Neural cell (in vitro differentiated cells): ENCODE measurements around the gene GCDH. TPM values are rescaled to one million over a fixed set of nuclear protein-coding genes. Genes with fewer than 3 reads are reported as not detected.

ENCODE experiments used
- H2AFZ ChIP-seq: fragments of 200-600, 300-800 bp; sonication (generic), shearing (Covaris generic); 2 replicates; pipeline ENCODE4 v1.6.0; 2014; ENCODE audit warnings: low read depth, mild to moderate bottlenecking, antibody characterized with exemption, low read length, moderate library complexity
- H3F3A ChIP-seq: fragments of 200-600 bp; shearing (Covaris generic); 2 replicates; pipeline ENCODE4 v1.6.1; 2016; ENCODE audit warnings: mild to moderate bottlenecking, moderate library complexity, mixed read lengths, antibody characterized with exemption, low read length; ENCODE audit not compliant: insufficient read depth, poor library complexity, severe bottlenecking
- H3K27ac ChIP-seq: fragments of 200-600, 300-800 bp; sonication (generic), shearing (Covaris generic); 2 replicates; pipeline ENCODE4 v1.5.1; 2014; ENCODE audit warnings: mild to moderate bottlenecking, low read length, moderate library complexity
- H3K27me3 ChIP-seq: fragments of 300-800, 200-600 bp; sonication (generic), shearing (Covaris generic); 2 replicates; pipeline ENCODE4 v1.6.0; 2014; ENCODE audit warnings: mild to moderate bottlenecking, low read depth, low read length, moderate library complexity; ENCODE audit not compliant: insufficient read depth
- H3K36me3 ChIP-seq: fragments of 300-800, 200-600 bp; sonication (generic), shearing (Covaris generic); 2 replicates; pipeline ENCODE4 v1.5.1; 2014; ENCODE audit warnings: mild to moderate bottlenecking, antibody characterized with exemption, low read length, moderate library complexity; ENCODE audit not compliant: insufficient read depth
- H3K4me2 ChIP-seq: fragments of 300-800, 200-600 bp; sonication (generic), shearing (Covaris generic); 2 replicates; pipeline ENCODE4 v1.6.0; 2014; ENCODE audit warnings: mild to moderate bottlenecking, low read length
- H3K4me3 ChIP-seq: fragments of 300-800, 200-600 bp; sonication (generic), shearing (Covaris generic); 2 replicates; pipeline ENCODE4 v1.5.1; 2014; ENCODE audit warnings: mild to moderate bottlenecking, low read length, moderate library complexity
- H3K79me2 ChIP-seq: fragments of 200-600 bp; shearing (Covaris generic); replicated peaks from 2 replicates; pipeline ENCODE4 v1.6.0; 2014; ENCODE audit warnings: mild to moderate bottlenecking, low read length, moderate library complexity; ENCODE audit not compliant: insufficient read depth
- H3K9ac ChIP-seq: fragments of 300-800, 200-600 bp; sonication (generic), shearing (Covaris generic); 2 replicates; pipeline ENCODE4 v1.6.1; 2016; ENCODE audit warnings: mild to moderate bottlenecking, low read length, mixed read lengths
- H3K9me2 ChIP-seq: fragments of 200-600 bp; shearing (Covaris generic); 2 replicates; pipeline ENCODE4 v1.6.1; 2016; ENCODE audit warnings: mild to moderate bottlenecking, low read length, mixed read lengths; ENCODE audit not compliant: insufficient read depth
- H3K9me3 ChIP-seq: fragments of 200-600, 300-800 bp; sonication (generic), shearing (Covaris generic); 2 replicates; pipeline ENCODE4 v1.6.1; 2016; ENCODE audit warnings: mild to moderate bottlenecking, mixed run types, low read length, moderate library complexity, mixed read lengths
- H4K20me1 ChIP-seq: fragments of 200-600 bp; shearing (Covaris generic); 2 replicates; pipeline ENCODE4 v1.6.1; 2016; ENCODE audit warnings: mild to moderate bottlenecking, mixed run types; ENCODE audit not compliant: insufficient read depth
- EP300 ChIP-seq: fragments of 450-650 bp; conservative IDR thresholded peaks from 2 replicates; pipeline ENCODE4 v1.6.1; 2014; ENCODE audit warnings: antibody characterized with exemption, mild to moderate bottlenecking, moderate library complexity; ENCODE audit not compliant: poor library complexity, severe bottlenecking
- EZH2 ChIP-seq: fragments of 200-600, 300-800 bp; shearing (Covaris generic), sonication (generic); IDR thresholded peaks from 2 replicates; pipeline ENCODE4 v1.6.1; 2014; ENCODE audit warnings: antibody characterized with exemption, low read length, borderline replicate concordance, mild to moderate bottlenecking; ENCODE audit not compliant: insufficient read depth, poor library complexity, severe bottlenecking
- MXI1 ChIP-seq: fragments of 450-650 bp; conservative IDR thresholded peaks from 2 replicates; pipeline ENCODE4 v1.6.1; 2014; ENCODE audit warnings: antibody characterized with exemption, mild to moderate bottlenecking; ENCODE audit not compliant: poor library complexity, severe bottlenecking
- POLR2AphosphoS5 ChIP-seq: IDR thresholded peaks from 2 replicates; pipeline ENCODE4 v1.6.1; 2012
- RAD21 ChIP-seq: fragments of 450-650 bp; conservative IDR thresholded peaks from 2 replicates; pipeline ENCODE4 v1.6.1; 2014; ENCODE audit warnings: antibody characterized with exemption, mild to moderate bottlenecking, moderate library complexity
- SMC3 ChIP-seq: fragments of 450-650 bp; conservative IDR thresholded peaks from 2 replicates; pipeline ENCODE4 v1.6.1; 2014; ENCODE audit warnings: antibody characterized with exemption, mild to moderate bottlenecking, moderate library complexity; ENCODE audit not compliant: poor library complexity
- TAF1 ChIP-seq: IDR thresholded peaks from 2 replicates; pipeline ENCODE4 v1.6.1; 2012; ENCODE audit warnings: low read depth
- polyA plus RNA-seq: library from polyadenylated mRNA; depleted of rRNA; stranded (reverse); fragments of >200 nt; gene quantifications from 2 replicates; pipeline ENCODE4 v1.2.3, GENCODE V29; 2014
- TF ChIP-seq, protein P1 (sequence below): IDR thresholded peaks from 2 replicates; pipeline ENCODE4 v1.6.1; 2012; ENCODE audit warnings: borderline replicate concordance
- TF ChIP-seq, protein P2 (sequence below): fragments of 450-650 bp; IDR thresholded peaks from 2 replicates; pipeline ENCODE4 v1.5.1; 2014; ENCODE audit warnings: antibody characterized with exemption, mild to moderate bottlenecking, moderate library complexity; ENCODE audit not compliant: poor library complexity, severe bottlenecking

Gene GCDH
- polyA plus RNA-seq, 1 donor from 2014 or later = 35.4 TPM

- Histone ChIP-seq H3K9ac (peak overlapping the region; percentile 59), H3K27ac (no peak overlapping the region), H3K9me3 (no peaks in the 10 kb centered on the region), H4K20me1 (no peaks in the 10 kb centered on the region), H3K27me3 (peaks cover 12% of the 10 kb centered on the region), H3K4me2 (peak overlapping the region; percentile 88), H3K4me3 (peak overlapping the region; percentile 96), H3K79me2 (no peaks in the 10 kb centered on the region), H3F3A (no peaks in the 10 kb centered on the region), H2AFZ (peak overlapping the region; percentile 83), H3K9me2 (no peaks in the 10 kb centered on the region), H3K36me3 (no peaks in the 10 kb centered on the region)
- TF ChIP-seq POLR2AphosphoS5 (no peak), RAD21 (no peak), MXI1 (no peak), SMC3 (no peak), EP300 (no peak), EZH2 (no peak), TAF1 (no peak)
- TF ChIP-seq, protein P1, sequence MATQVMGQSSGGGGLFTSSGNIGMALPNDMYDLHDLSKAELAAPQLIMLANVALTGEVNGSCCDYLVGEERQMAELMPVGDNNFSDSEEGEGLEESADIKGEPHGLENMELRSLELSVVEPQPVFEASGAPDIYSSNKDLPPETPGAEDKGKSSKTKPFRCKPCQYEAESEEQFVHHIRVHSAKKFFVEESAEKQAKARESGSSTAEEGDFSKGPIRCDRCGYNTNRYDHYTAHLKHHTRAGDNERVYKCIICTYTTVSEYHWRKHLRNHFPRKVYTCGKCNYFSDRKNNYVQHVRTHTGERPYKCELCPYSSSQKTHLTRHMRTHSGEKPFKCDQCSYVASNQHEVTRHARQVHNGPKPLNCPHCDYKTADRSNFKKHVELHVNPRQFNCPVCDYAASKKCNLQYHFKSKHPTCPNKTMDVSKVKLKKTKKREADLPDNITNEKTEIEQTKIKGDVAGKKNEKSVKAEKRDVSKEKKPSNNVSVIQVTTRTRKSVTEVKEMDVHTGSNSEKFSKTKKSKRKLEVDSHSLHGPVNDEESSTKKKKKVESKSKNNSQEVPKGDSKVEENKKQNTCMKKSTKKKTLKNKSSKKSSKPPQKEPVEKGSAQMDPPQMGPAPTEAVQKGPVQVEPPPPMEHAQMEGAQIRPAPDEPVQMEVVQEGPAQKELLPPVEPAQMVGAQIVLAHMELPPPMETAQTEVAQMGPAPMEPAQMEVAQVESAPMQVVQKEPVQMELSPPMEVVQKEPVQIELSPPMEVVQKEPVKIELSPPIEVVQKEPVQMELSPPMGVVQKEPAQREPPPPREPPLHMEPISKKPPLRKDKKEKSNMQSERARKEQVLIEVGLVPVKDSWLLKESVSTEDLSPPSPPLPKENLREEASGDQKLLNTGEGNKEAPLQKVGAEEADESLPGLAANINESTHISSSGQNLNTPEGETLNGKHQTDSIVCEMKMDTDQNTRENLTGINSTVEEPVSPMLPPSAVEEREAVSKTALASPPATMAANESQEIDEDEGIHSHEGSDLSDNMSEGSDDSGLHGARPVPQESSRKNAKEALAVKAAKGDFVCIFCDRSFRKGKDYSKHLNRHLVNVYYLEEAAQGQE = no peak
- TF ChIP-seq, protein P2, sequence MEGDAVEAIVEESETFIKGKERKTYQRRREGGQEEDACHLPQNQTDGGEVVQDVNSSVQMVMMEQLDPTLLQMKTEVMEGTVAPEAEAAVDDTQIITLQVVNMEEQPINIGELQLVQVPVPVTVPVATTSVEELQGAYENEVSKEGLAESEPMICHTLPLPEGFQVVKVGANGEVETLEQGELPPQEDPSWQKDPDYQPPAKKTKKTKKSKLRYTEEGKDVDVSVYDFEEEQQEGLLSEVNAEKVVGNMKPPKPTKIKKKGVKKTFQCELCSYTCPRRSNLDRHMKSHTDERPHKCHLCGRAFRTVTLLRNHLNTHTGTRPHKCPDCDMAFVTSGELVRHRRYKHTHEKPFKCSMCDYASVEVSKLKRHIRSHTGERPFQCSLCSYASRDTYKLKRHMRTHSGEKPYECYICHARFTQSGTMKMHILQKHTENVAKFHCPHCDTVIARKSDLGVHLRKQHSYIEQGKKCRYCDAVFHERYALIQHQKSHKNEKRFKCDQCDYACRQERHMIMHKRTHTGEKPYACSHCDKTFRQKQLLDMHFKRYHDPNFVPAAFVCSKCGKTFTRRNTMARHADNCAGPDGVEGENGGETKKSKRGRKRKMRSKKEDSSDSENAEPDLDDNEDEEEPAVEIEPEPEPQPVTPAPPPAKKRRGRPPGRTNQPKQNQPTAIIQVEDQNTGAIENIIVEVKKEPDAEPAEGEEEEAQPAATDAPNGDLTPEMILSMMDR = no peak
Measured at GRCh38 chr19:12891553-12892021, 627 bp downstream of the GCDH start.

DNA sequence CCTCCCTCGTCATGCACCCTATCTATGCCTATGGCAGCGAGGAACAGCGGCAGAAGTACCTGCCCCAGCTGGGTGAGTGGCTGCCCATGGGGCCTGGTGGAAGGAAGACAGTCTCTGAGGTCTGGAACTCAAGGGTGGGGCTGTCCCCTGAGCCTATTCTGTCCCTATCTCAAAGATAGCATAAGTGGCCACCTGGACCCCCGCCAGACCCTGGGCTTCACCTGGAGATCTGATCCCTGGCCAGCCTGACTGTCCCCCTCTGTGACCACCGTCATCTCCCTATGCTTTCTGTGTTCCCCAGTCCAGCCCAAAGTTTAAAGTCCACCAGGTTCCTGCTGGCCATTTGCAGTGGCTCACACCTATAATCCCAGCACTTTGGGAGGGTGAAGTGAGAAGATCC, 2.6 kb downstream of the GCDH start:
- no peaks in the 10 kb centered on the region for H3K79me2 ChIP-seq
- no peaks in the 10 kb centered on the region for H3K9me2 ChIP-seq
- no peak overlapping the region for H2AFZ ChIP-seq
- H3K9ac ChIP-seq = no peak overlapping the region
- H3K27ac ChIP-seq = no peak overlapping the region
- no peak for TF ChIP-seq TAF1
- TF ChIP-seq EP300 = no peak
- no peak for TF ChIP-seq MXI1
- TF ChIP-seq, protein P1 = no peak
- TF ChIP-seq, protein P2 = no peak
- no peak for TF ChIP-seq SMC3
- TF ChIP-seq RAD21 = no peak
- no peak for TF ChIP-seq EZH2
- no peak for TF ChIP-seq POLR2AphosphoS5
- H3K36me3 ChIP-seq = no peaks in the 10 kb centered on the region
- no peaks in the 10 kb centered on the region for H3K9me3 ChIP-seq
- no peak overlapping the region for H3K4me2 ChIP-seq
- no peaks in the 10 kb centered on the region for H3K27me3 ChIP-seq
- no peaks in the 10 kb centered on the region for H3F3A ChIP-seq
- H3K4me3 ChIP-seq = no peak overlapping the region
- no peaks in the 10 kb centered on the region for H4K20me1 ChIP-seq
